HG03103 (cell line): Measurements from ENCODE around the gene STRA8.

ENCODE experiments used
- ATAC-seq: cut with Tn5 transposase; IDR thresholded peaks from one replicate; pipeline ENCODE4 v1.9.1; 2021; ENCODE audit warnings: low read depth; ENCODE audit not compliant: unreplicated experiment

Gene STRA8

GRCh38 chr7:135234727-135235126 lies 1.1 kb downstream of the STRA8 start:
- ATAC-seq = no peak

- ATAC-seq = no peak
These were observed 2.2 kb downstream of the STRA8 start for GRCh38 chr7:135235841-135236240.

GRCh38 chr7:135236727-135237126 lies 3.1 kb downstream of the STRA8 start:
- peak; percentile 44 for ATAC-seq

- no peak for ATAC-seq
These were observed 4.6 kb downstream of the STRA8 start for GRCh38 chr7:135238112-135238744.

- ATAC-seq = no peak
These were observed 5.6 kb downstream of the STRA8 start for GRCh38 chr7:135239263-135239662.

DNA sequence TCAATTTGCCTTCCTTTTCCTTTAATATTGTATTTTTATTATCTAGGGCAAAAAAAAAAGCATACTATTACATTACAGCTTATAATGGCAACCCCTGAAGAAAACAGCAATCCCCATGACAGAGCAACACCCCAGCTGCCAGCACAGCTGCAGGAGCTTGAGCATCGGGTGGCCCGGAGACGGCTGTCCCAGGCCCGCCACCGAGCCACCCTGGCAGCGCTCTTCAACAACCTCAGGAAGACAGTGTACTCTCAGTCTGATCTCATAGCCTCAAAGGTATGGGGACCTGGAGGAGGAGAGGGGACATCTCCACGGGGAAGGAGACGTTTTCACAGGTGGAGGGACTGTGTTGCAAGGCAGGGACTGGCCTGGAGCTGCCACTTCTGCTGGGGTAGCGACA lies 6.8 kb downstream of the STRA8 start:
- no peak for ATAC-seq

GRCh38 chr7:135242096-135242684 lies 8.6 kb downstream of the STRA8 start:
- ATAC-seq = no peak

DNA sequence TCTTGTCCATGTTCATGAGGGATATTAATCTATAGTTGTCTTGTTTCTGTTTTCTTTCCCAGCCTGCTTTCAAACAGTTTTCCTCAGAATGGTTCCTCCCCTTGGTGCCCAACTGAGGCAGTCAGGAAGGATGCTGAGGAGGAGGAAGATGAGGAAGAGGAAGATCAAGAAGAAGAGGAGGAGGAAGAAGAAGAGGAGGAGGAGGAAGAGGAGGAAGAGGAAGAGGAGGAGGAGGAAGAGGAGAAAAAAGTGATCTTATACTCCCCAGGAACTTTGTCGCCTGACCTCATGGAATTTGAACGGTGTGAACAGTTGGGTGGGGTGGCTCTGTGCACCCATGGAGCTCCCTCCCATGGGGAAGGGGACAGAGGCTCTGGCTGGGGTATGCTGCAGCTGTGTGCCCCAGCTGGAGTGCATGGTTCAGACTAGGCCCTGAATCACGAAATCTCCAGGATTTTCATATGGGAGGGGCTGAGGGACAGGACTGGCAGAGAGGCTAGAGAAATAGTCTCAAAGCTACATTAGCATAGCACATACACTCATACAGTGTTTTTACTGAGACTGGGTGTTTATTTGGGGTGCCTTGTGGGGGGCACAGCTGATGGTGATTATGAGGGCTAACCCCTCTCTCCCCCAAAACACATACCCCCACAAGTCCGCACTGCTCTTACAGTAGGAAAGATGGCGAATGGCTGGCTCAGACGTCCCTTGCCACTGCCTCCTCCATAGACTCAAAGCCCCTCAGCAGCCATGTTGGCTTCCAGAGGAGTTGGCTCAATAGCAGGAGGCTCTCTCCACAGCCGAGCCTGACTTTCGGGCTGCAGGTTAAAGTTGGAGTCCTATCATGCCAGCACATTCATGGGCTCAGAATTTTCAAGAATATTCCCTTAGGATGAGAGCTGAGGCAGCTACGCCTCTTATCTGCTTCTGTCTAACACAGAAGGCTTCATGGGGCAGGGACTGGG lies 11.9 kb downstream of the STRA8 start:
- ATAC-seq = no peak

- ATAC-seq = no peak
These were observed 12.7 kb downstream of the STRA8 start for GRCh38 chr7:135246191-135246825.

DNA sequence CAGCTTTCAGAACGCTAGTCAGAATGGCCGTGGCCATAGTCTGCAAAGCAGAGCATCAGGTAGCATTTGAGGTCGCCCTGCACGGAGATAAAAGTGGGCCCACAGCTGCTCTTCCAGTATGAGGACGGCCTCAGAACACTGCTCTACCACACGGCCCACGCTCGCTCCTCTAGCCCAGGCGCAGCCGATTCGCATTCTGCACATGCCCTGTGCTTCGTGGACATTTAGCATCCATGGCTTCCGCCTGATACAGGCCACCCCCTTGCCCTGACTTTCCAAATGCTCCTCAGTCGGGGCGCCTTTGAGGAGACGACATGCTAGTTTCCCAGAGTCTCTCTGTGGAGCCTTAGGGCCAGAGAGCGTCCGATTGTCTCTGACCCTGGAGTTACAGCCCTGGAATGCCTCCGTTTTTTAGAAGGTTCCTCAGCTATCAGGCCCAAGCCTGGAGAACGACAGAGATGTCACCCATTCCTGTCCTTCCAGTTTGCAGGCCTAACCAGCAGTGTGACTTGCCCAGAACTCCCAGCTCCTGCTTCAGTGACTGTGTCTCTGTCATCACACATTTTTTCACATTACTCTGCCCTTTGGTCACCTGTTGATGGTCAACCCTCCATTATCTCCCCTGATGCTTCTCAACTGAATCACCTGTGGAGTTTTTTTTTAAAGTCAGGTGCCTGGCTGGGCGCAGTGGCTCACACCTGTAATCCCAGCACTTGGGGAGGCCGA lies 14.3 kb downstream of the STRA8 start:
- no peak for ATAC-seq

GRCh38 chr7:135248546-135248945 lies 14.9 kb downstream of the STRA8 start:
- ATAC-seq = no peak

DNA sequence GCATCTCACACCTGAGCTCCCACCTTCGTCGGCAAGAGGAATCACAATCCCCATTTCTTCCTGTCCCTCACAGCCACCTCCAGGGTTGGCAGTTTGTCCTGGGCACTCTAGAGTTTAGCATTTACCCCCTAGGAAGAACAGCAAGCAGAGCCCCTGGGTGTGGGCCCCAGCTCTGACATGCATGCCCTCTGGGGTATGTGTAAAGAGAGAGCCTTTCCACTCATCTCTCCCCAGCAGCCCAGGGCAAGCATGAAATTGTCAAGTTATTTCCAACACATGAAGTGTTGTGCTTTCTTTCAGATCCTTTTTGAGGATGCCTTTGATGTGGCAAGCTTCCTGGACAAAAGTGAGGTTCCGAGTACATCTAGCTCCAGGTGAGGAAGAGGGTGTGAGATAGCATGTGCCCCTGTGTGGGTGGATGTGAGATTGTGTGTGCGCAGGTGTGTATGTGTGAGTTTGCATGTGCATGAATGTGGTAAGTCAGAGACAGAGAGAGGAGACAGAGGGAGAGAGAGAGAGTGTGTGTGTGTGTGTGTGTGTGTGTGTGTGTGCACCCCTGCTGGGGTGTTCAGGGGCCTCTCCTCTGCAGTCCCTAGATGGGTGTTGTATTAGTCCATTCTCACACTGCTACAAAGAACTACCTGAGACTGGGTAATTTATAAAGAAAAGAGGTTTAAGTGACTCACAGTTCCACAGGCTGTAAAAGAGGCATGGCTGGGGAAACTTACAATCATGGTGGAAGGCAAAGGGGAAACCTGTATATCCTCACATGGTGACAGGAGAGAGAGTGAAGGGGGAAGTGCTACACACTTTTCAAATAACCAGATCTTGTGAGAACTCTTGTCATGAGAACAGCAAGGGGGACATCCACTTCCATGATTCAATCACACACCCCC lies 18.1 kb downstream of the STRA8 start:
- no peak for ATAC-seq

GRCh38 chr7:135253851-135254771 lies 20.5 kb downstream of the STRA8 start:
- ATAC-seq = no peak

GRCh38 chr7:135257790-135258189 lies 24.2 kb downstream of the STRA8 start:
- no peak for ATAC-seq

GRCh38 chr7:135258585-135258984 lies 24.9 kb downstream of the STRA8 start:
- no peak for ATAC-seq

DNA sequence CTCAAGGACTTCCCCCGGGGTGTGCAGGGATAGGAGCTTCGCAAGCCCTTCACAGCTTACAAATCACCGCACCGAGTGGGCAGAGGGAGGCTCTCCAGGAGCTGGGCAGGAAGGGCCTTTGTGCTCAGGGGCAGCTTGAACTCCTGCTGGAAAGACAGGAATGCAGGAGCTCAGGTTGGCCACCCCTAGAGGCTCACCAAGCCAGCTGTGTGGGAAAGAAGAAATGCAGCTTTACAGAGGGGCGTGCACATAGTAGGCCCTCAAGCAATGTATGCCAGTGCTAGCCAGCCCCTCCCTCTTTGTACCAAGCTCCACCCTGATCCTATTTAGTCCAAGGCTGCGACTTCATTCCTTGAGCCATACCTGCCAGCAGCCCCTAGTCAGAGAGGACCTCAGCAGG lies 26.1 kb downstream of the STRA8 start:
- no peak for ATAC-seq

DNA sequence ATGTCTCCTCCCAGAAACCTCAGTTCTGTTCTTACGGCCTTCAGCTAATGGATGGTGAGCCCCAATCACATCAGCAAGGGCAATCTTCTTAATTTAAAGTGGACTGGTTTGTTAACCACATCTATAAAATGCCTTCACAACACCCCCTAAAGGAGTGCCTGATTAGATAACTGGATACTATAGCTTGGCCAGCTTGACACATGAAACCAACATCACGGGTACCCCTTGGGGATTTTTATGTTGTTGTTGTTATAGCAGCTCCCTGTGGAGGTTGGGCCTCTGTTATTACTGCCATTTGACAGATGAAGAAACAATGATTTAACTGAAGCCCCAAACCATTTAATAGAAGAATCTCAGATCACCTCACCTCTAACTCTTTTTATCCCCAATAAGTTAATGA lies 26.8 kb downstream of the STRA8 start:
- no peak for ATAC-seq

- ATAC-seq = no peak
These were observed 27.5 kb downstream of the STRA8 start for GRCh38 chr7:135260930-135261721.
